HepG2 (cell line): ENCODE data around the gene PPP1R1B. TPM values are rescaled to one million over a fixed set of nuclear protein-coding genes. Genes with fewer than 3 reads are reported as not detected.

Source experiments
- AKAP8 ChIP-seq: sonication (generic); formaldehyde crosslinking; IDR thresholded peaks from 2 replicates; pipeline ENCODE4 v1.5.1; 2020; ENCODE audit warnings: mild to moderate bottlenecking, missing genetic modification reagents
- GATAD1 ChIP-seq: IDR thresholded peaks from 2 replicates; pipeline ENCODE4 v1.6.1; 2016; ENCODE audit warnings: missing genetic modification reagents, missing compliant biosample characterization
- KDM1A ChIP-seq: IDR thresholded peaks from 2 replicates; pipeline ENCODE4 v1.6.1; 2016; ENCODE audit warnings: missing compliant biosample characterization
- KLF12 ChIP-seq: sonication (generic); formaldehyde crosslinking; IDR thresholded peaks from 2 replicates; pipeline ENCODE4 v1.4.0; 2020; ENCODE audit warnings: missing genetic modification reagents, borderline replicate concordance
- MXD4 ChIP-seq: IDR thresholded peaks from 2 replicates; pipeline ENCODE4 v1.6.1; 2016; ENCODE audit warnings: mild to moderate bottlenecking, missing biosample characterization, missing genetic modification reagents
- NFYB ChIP-seq: sonication (generic); formaldehyde crosslinking; IDR thresholded peaks from 2 replicates; pipeline ENCODE4 v1.4.0; 2020; ENCODE audit warnings: missing genetic modification reagents
- NR2F1 ChIP-seq, 2 experiments: fragments of 450-650 bp in 1 of 2; formaldehyde crosslinking in 1 of 2; IDR thresholded peaks; 2 replicates each; pipeline versions ENCODE4 v1.5.0 to v1.6.1; 2016 to 2020; ENCODE audit warnings: mild to moderate bottlenecking in 1 of 2, missing compliant biosample characterization in 1 of 2, missing genetic modification reagents in 1 of 2, moderate library complexity in 1 of 2
- NRL ChIP-seq: sonication (generic); formaldehyde crosslinking; IDR thresholded peaks from 2 replicates; pipeline ENCODE4 v1.5.0; 2020; ENCODE audit warnings: missing genetic modification reagents, mild to moderate bottlenecking, moderate library complexity, borderline replicate concordance
- REPIN1 ChIP-seq: sonication (generic); formaldehyde crosslinking; IDR thresholded peaks from 2 replicates; pipeline ENCODE4 v1.8.0; 2022; ENCODE audit warnings: missing genetic modification reagents, low read depth, mild to moderate bottlenecking, borderline replicate concordance
- SRSF9 ChIP-seq: fragments of 200-400 bp; formaldehyde crosslinking; IDR thresholded peaks from 2 replicates; pipeline ENCODE4 v1.6.1; 2018; ENCODE audit warnings: borderline replicate concordance, mild to moderate bottlenecking, low read depth, low read length; ENCODE audit not compliant: insufficient read depth, poor library complexity, severe bottlenecking
- ZNF12 ChIP-seq: sonication (generic); formaldehyde crosslinking; IDR thresholded peaks from 2 replicates; pipeline ENCODE4 v1.5.0; 2020; ENCODE audit warnings: missing genetic modification reagents
- ZNF605 ChIP-seq: sonication (generic); formaldehyde crosslinking; IDR thresholded peaks from 2 replicates; pipeline ENCODE4 v1.8.0; 2022; ENCODE audit warnings: mild to moderate bottlenecking, missing genetic modification reagents
- ZNF839 ChIP-seq: sonication (generic); formaldehyde crosslinking; IDR thresholded peaks from 2 replicates; pipeline ENCODE4 v1.4.0; 2020; ENCODE audit warnings: missing genetic modification reagents, mild to moderate bottlenecking, borderline replicate concordance
- ZSCAN31 ChIP-seq: sonication (generic); formaldehyde crosslinking; IDR thresholded peaks from 2 replicates; pipeline ENCODE4 v1.5.0; 2020; ENCODE audit warnings: low read depth, mild to moderate bottlenecking, missing genetic modification reagents
- polyA plus RNA-seq, 8 experiments: library from polyadenylated mRNA; depleted of rRNA in 3 of 8; stranded (reverse) in 7 of 8; unstranded in 1 of 8; fragments of >200 nt; fragmentation: Illumina TruSeq in 4 of 8; extraction: Trizol in 4 of 8; gene quantifications; 2 replicates each; pipeline versions ENCODE4 v1.2.1 to v1.2.3, GENCODE V29; 2011 to 2016; ENCODE audit warnings: low read depth in 4 of 8, missing spikeins in 1 of 8, mixed read lengths in 1 of 8; ENCODE audit not compliant: insufficient read depth in 1 of 8
- total RNA-seq, 5 experiments: library from RNA; depleted of rRNA; stranded (reverse); fragments of >200 nt; fragmentation: Illumina TruSeq; extraction: Trizol; gene quantifications; 2 replicates each; pipeline ENCODE4 v1.2.3, GENCODE V29; 2016; ENCODE audit warnings: low read depth in 1 of 5
- TF ChIP-seq, protein P1 (sequence below): sonication (generic); formaldehyde crosslinking; IDR thresholded peaks from 2 replicates; pipeline ENCODE4 v1.8.0; 2023; ENCODE audit warnings: mild to moderate bottlenecking, missing genetic modification reagents
- TF ChIP-seq, protein P2 (sequence below): sonication (generic); formaldehyde crosslinking; IDR thresholded peaks from 2 replicates; pipeline ENCODE4 v1.9.0; 2021; ENCODE audit warnings: missing genetic modification reagents, borderline replicate concordance
- TF ChIP-seq, protein P3 (sequence below): sonication (generic); formaldehyde crosslinking; IDR thresholded peaks from 2 replicates; pipeline ENCODE4 v1.4.0; 2020; ENCODE audit warnings: missing genetic modification reagents
- TF ChIP-seq, protein P4 (sequence below): sonication (generic); formaldehyde crosslinking; IDR thresholded peaks from 2 replicates; pipeline ENCODE4 v1.9.0; 2022; ENCODE audit warnings: missing genetic modification reagents, mild to moderate bottlenecking, borderline replicate concordance
- TF ChIP-seq, protein P5 (sequence below): sonication (generic); formaldehyde crosslinking; IDR thresholded peaks from 2 replicates; pipeline ENCODE4 v1.5.0; 2020; ENCODE audit warnings: mild to moderate bottlenecking, missing genetic modification reagents

Gene PPP1R1B
- total and polyA plus RNA-seq, 2 of the 13 experiments (the other 11 are each of a cell fraction or from before 2014, with no cell fraction given) = 0.08 TPM; not detected in 1

DNA sequence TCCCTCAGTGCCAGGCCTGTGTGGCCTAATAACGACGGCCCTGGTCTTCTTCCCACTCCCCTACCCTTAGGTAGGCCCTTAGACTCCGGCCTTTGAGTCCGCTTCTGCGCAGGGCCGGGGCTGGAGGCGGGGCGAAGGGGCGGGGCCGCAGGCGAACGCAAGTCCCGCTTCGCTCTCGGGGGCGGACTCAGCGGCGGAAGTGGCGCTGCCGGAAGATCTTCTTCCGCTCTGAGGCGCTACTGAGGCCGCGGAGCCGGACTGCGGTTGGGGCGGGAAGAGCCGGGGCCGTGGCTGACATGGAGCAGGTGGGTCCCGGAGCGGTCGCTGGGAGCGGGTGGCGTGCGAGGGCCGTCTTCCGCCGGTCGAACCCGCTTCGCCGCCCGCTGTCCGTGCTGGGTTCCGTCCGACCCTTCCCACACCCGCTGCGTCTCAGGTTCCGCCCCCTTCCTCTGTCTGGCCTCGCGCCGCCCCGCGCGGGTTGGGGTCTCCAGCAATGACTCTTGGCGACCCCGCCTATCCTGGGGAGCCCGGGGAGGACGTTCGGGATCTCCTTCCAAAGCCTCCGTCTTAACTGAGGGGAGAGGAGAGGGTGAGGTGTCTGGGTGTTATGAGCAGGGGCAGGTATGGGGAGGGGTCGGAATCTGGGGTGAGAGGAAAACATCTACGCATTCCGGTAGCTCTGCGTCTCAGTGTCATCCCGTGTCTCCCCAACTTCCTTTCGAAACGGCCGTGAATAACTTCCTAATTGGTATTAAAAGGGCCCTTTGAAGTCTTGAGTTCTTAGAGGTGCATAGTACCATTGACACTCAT is 10.4 kb downstream of the PPP1R1B start, which contains the start of gene STARD3 (continued):
- 0 out of 4 replicates have a peak, but pooled peaks of 1 of the 2 experiments have one; percentile 16 for TF ChIP-seq NR2F1 (CRISPR knock-in tag; IDR thresholded peaks at IDR 0.05)
- TF ChIP-seq NFYB = peak; percentile 47
- TF ChIP-seq, protein P1, sequence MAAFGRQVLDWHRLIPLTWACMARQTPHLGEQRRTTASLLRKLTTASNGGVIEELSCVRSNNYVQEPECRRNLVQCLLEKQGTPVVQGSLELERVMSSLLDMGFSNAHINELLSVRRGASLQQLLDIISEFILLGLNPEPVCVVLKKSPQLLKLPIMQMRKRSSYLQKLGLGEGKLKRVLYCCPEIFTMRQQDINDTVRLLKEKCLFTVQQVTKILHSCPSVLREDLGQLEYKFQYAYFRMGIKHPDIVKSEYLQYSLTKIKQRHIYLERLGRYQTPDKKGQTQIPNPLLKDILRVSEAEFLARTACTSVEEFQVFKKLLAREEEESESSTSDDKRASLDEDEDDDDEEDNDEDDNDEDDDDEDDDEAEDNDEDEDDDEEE = peak; percentile 91
- 0 out of 2 replicates have a peak, but pooled peaks have one; percentile 49 for TF ChIP-seq AKAP8 (CRISPR knock-in tag)
- TF ChIP-seq, protein P2, sequence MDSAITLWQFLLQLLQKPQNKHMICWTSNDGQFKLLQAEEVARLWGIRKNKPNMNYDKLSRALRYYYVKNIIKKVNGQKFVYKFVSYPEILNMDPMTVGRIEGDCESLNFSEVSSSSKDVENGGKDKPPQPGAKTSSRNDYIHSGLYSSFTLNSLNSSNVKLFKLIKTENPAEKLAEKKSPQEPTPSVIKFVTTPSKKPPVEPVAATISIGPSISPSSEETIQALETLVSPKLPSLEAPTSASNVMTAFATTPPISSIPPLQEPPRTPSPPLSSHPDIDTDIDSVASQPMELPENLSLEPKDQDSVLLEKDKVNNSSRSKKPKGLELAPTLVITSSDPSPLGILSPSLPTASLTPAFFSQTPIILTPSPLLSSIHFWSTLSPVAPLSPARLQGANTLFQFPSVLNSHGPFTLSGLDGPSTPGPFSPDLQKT (CRISPR knock-in tag) = 0 out of 2 replicates have a peak, but pooled peaks have one; percentile 66
- TF ChIP-seq ZNF12 (CRISPR knock-in tag) = 0 out of 2 replicates have a peak, but pooled peaks have one; percentile 55
- TF ChIP-seq GATAD1 = peak; percentile 95
- peak; percentile 87 for TF ChIP-seq NRL (CRISPR knock-in tag)
- TF ChIP-seq, protein P3, sequence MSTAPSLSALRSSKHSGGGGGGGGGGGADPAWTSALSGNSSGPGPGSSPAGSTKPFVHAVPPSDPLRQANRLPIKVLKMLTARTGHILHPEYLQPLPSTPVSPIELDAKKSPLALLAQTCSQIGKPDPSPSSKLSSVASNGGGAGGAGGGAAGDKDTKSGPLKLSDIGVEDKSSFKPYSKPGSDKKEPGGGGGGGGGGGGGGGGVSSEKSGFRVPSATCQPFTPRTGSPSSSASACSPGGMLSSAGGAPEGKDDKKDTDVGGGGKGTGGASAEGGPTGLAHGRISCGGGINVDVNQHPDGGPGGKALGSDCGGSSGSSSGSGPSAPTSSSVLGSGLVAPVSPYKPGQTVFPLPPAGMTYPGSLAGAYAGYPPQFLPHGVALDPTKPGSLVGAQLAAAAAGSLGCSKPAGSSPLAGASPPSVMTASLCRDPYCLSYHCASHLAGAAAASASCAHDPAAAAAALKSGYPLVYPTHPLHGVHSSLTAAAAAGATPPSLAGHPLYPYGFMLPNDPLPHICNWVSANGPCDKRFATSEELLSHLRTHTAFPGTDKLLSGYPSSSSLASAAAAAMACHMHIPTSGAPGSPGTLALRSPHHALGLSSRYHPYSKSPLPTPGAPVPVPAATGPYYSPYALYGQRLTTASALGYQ = peak; percentile 64
- TF ChIP-seq, protein P4, sequence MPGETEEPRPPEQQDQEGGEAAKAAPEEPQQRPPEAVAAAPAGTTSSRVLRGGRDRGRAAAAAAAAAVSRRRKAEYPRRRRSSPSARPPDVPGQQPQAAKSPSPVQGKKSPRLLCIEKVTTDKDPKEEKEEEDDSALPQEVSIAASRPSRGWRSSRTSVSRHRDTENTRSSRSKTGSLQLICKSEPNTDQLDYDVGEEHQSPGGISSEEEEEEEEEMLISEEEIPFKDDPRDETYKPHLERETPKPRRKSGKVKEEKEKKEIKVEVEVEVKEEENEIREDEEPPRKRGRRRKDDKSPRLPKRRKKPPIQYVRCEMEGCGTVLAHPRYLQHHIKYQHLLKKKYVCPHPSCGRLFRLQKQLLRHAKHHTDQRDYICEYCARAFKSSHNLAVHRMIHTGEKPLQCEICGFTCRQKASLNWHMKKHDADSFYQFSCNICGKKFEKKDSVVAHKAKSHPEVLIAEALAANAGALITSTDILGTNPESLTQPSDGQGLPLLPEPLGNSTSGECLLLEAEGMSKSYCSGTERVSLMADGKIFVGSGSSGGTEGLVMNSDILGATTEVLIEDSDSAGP (CRISPR knock-in tag) = peak; percentile 76; the same call in 1 of the 2 replicates
- peak; percentile 70; the same call in 1 of the 2 replicates for TF ChIP-seq KLF12 (CRISPR knock-in tag)
- no peak for TF ChIP-seq SRSF9
- TF ChIP-seq ZNF839 (CRISPR knock-in tag) = no peak; the same call in 1 of the 2 replicates
- TF ChIP-seq MXD4 (CRISPR knock-in tag) = peak; percentile 75; the same call in 1 of the 2 replicates
- peak; percentile 87; the same call in 1 of the 2 replicates for TF ChIP-seq ZSCAN31 (CRISPR knock-in tag)
- TF ChIP-seq ZNF605 (CRISPR knock-in tag) = peak; percentile 71
- peak; percentile 68; the same call in 1 of the 2 replicates for TF ChIP-seq REPIN1 (CRISPR knock-in tag)
- TF ChIP-seq KDM1A = no peak
- TF ChIP-seq, protein P5, sequence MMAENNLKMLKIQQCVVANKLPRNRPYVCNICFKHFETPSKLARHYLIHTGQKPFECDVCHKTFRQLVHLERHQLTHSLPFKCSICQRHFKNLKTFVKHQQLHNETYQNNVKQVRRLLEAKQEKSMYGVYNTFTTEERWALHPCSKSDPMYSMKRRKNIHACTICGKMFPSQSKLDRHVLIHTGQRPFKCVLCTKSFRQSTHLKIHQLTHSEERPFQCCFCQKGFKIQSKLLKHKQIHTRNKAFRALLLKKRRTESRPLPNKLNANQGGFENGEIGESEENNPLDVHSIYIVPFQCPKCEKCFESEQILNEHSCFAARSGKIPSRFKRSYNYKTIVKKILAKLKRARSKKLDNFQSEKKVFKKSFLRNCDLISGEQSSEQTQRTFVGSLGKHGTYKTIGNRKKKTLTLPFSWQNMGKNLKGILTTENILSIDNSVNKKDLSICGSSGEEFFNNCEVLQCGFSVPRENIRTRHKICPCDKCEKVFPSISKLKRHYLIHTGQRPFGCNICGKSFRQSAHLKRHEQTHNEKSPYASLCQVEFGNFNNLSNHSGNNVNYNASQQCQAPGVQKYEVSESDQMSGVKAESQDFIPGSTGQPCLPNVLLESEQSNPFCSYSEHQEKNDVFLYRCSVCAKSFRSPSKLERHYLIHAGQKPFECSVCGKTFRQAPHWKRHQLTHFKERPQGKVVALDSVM = peak; percentile 62; the same call in 1 of the 2 replicates
